Hematopoietic multipotent progenitor cell treated with erythropoietin and hydrocortisone succinate and interleukin-3 and kit ligand, for 8 days (in vitro differentiated cells): ENCODE data around the gene PARVB.
A peak's percentile ranks its signal among the peaks of the same experiment; 100 is the strongest.
"Not testable (repeated sequence)": the region's sequence is repeated elsewhere in the genome, so short reads cannot be mapped to it uniquely, and the experiment has no call there.

ENCODE experiments used
- DNase-seq: peaks from one replicate; pipeline ENCODE4 v3.0.0-alpha.2; 2015

The PARVB gene

GRCh38 chr22:43999378-43999777 is 24.7 kb upstream of the PARVB start:
- DNase-seq, result no peak

- no peak for DNase-seq
Measured at GRCh38 chr22:44000123-44000522, 24.0 kb upstream of the PARVB start.

GRCh38 chr22:44001521-44001920 is 22.6 kb upstream of the PARVB start:
- DNase-seq, result no peak

- DNase-seq, result no peak
Measured at GRCh38 chr22:44002324-44002723, 21.8 kb upstream of the PARVB start.

GRCh38 chr22:44002997-44003396 is 21.1 kb upstream of the PARVB start:
- DNase-seq, result no peak

- no peak for DNase-seq
Measured at GRCh38 chr22:44003405-44004103, 20.5 kb upstream of the PARVB start.

- DNase-seq, result no peak
Measured at GRCh38 chr22:44004104-44004460, 20.0 kb upstream of the PARVB start.

GRCh38 chr22:44005524-44005923 is 18.6 kb upstream of the PARVB start:
- DNase-seq, result peak; percentile 36

- no peak for DNase-seq
Measured at GRCh38 chr22:44012162-44012561, 11.9 kb upstream of the PARVB start.

- no peak for DNase-seq
Measured at GRCh38 chr22:44012591-44012990, 11.5 kb upstream of the PARVB start.

GRCh38 chr22:44014241-44014640 is 9.9 kb upstream of the PARVB start:
- DNase-seq, result no peak

GRCh38 chr22:44016586-44016985 is 7.5 kb upstream of the PARVB start:
- not testable (repeated sequence) for DNase-seq

GRCh38 chr22:44018594-44018993 is 5.5 kb upstream of the PARVB start:
- no peak for DNase-seq

GRCh38 chr22:44019416-44019815 is 4.7 kb upstream of the PARVB start:
- no peak for DNase-seq

GRCh38 chr22:44019846-44020245 is 4.3 kb upstream of the PARVB start:
- no peak for DNase-seq

- no peak for DNase-seq
Measured at GRCh38 chr22:44020981-44021380, 3.1 kb upstream of the PARVB start.

- peak; percentile 59 for DNase-seq
Measured at GRCh38 chr22:44023404-44024287, 456 bp upstream of the PARVB start.

GRCh38 chr22:44025171-44026065 is 1.3 kb downstream of the PARVB start:
- peak; percentile 46 for DNase-seq

- DNase-seq, result no peak
Measured at GRCh38 chr22:44026066-44026629, 2.0 kb downstream of the PARVB start.

- peak; percentile 85 for DNase-seq
Measured at GRCh38 chr22:44026630-44027511, 2.8 kb downstream of the PARVB start.

- DNase-seq, result no peak
Measured at GRCh38 chr22:44028091-44028490, 4.0 kb downstream of the PARVB start.

- DNase-seq, result no peak
Measured at GRCh38 chr22:44029069-44029468, 5.0 kb downstream of the PARVB start.
